Astrocyte (in vitro differentiated cells and primary cell): ENCODE results near the gene RBFOX2. TPM values are rescaled to one million over a fixed set of nuclear protein-coding genes. Genes with fewer than 3 reads are reported as not detected.

Source experiments
- DNase-seq: peaks from one replicate; pipeline ENCODE4 v3.0.0-alpha.2; 2010; ENCODE audit warnings: low read depth
- FAIRE-seq: peaks from 2 replicates; lab custom pipeline; 2011; peaks lifted over from hg19 to GRCh38; lab: Jason Lieb, UNC
- H2AFZ ChIP-seq: 2 replicates; pipeline ENCODE4 v1.6.0; 2012; ENCODE audit warnings: low read depth, low read length, inconsistent platforms
- H3K27ac ChIP-seq: 2 replicates; pipeline ENCODE4 v1.5.1; 2011; ENCODE audit warnings: low read depth, low read length, inconsistent platforms
- H3K27me3 ChIP-seq: 2 replicates; pipeline ENCODE4 v1.6.0; 2011; ENCODE audit warnings: low read length, inconsistent platforms; ENCODE audit not compliant: insufficient read depth
- H3K36me3 ChIP-seq: 2 replicates; pipeline ENCODE4 v1.5.1; 2011; ENCODE audit warnings: low read length, inconsistent platforms; ENCODE audit not compliant: insufficient read depth
- H3K4me1 ChIP-seq: 2 replicates; pipeline ENCODE4 v1.5.1; 2011; ENCODE audit warnings: low read length, inconsistent platforms; ENCODE audit not compliant: insufficient read depth
- H3K4me2 ChIP-seq: 2 replicates; pipeline ENCODE4 v1.6.0; 2012; ENCODE audit warnings: low read length, inconsistent platforms
- H3K4me3 ChIP-seq: 2 replicates; pipeline ENCODE4 v1.5.1; 2011; ENCODE audit warnings: low read depth, mild to moderate bottlenecking, low read length, inconsistent platforms; ENCODE audit not compliant: insufficient read depth
- H3K79me2 ChIP-seq: 2 replicates; pipeline ENCODE4 v1.6.0; 2012; ENCODE audit warnings: mild to moderate bottlenecking, low read length, inconsistent platforms; ENCODE audit not compliant: insufficient read depth
- H3K9ac ChIP-seq: 2 replicates; pipeline ENCODE4 v1.6.0; 2012; ENCODE audit warnings: mild to moderate bottlenecking, low read length, inconsistent platforms
- H3K9me3 ChIP-seq: 2 replicates; pipeline ENCODE4 v1.5.1; 2012; ENCODE audit warnings: low read depth, mild to moderate bottlenecking, low read length, inconsistent platforms; ENCODE audit not compliant: insufficient read depth
- H4K20me1 ChIP-seq: 2 replicates; pipeline ENCODE4 v1.6.0; 2012; ENCODE audit warnings: low read length, inconsistent platforms; ENCODE audit not compliant: insufficient read depth
- H3K27ac Mint-ChIP-seq: one replicate; pipeline ENCODE4 v1.8.0; 2021; ENCODE audit warnings: mild to moderate bottlenecking, mixed read lengths; ENCODE audit not compliant: unreplicated experiment
- H3K27me3 Mint-ChIP-seq: one replicate; pipeline ENCODE4 v1.8.0; 2021; ENCODE audit warnings: low read depth, mixed read lengths; ENCODE audit not compliant: unreplicated experiment
- H3K36me3 Mint-ChIP-seq: one replicate; pipeline ENCODE4 v1.8.0; 2021; ENCODE audit warnings: low read depth, mixed read lengths; ENCODE audit not compliant: unreplicated experiment
- H3K4me1 Mint-ChIP-seq: one replicate; pipeline ENCODE4 v1.8.0; 2021; ENCODE audit warnings: low read depth, mixed read lengths; ENCODE audit not compliant: unreplicated experiment
- H3K4me3 Mint-ChIP-seq: one replicate; pipeline ENCODE4 v1.8.0; 2021; ENCODE audit warnings: mild to moderate bottlenecking, moderate library complexity, mixed read lengths; ENCODE audit not compliant: unreplicated experiment
- H3K9me3 Mint-ChIP-seq: one replicate; pipeline ENCODE4 v1.8.0; 2021; ENCODE audit warnings: mild to moderate bottlenecking, mixed read lengths; ENCODE audit not compliant: unreplicated experiment
- CTCF ChIP-seq: IDR thresholded peaks from 2 replicates; pipeline ENCODE4 v1.5.1; 2011; ENCODE audit warnings: low read depth, mild to moderate bottlenecking, inconsistent platforms, low read length, moderate library complexity; ENCODE audit not compliant: insufficient read depth
- EZH2 ChIP-seq: IDR thresholded peaks from 2 replicates; pipeline ENCODE4 v1.6.1; 2012; ENCODE audit warnings: mild to moderate bottlenecking, low read length, inconsistent platforms; ENCODE audit not compliant: insufficient read depth
- total RNA-seq: library from RNA; stranded (reverse); gene quantifications from 2 replicates; pipeline ENCODE4 v1.2.1, GENCODE V29; 2021

Gene RBFOX2
- total RNA-seq, 1 donor from 2014 or later: 169 TPM

- Mint-ChIP-seq H3K9me3 (no peaks in the 10 kb centered on the region), H3K4me3 (peak overlapping the region; percentile 97), H3K4me1 (peaks cover 33% of the 10 kb centered on the region), H3K27ac (peak overlapping the region; percentile 98), H3K27me3 (no peaks in the 10 kb centered on the region), H3K36me3 (peaks cover 3% of the 10 kb centered on the region)
- Histone ChIP-seq H3K9ac (peak overlapping the region; percentile 87), H2AFZ (no peak overlapping the region), H4K20me1 (peaks cover 66% of the 10 kb centered on the region), H3K4me1 (peaks cover 38% of the 10 kb centered on the region), H3K4me3 (peak overlapping the region; percentile 92), H3K27me3 (no peaks in the 10 kb centered on the region), H3K79me2 (peaks cover 84% of the 10 kb centered on the region), H3K36me3 (no peaks in the 10 kb centered on the region), H3K27ac (peak overlapping the region; percentile 92), H3K9me3 (no peaks in the 10 kb centered on the region), H3K4me2 (peak overlapping the region; percentile 100)
- FAIRE-seq (peak; percentile 89), DNase-seq (peak; percentile 90)
- no peak for TF ChIP-seq EZH2
- TF ChIP-seq CTCF: no peak
These were observed 192.5 kb downstream of the RBFOX2 start for GRCh38 chr22:35835998-35836691.

GRCh38 chr22:35835267-35835997 is 193.2 kb downstream of the RBFOX2 start:
- Histone ChIP-seq H3K9ac (peak overlapping the region; percentile 87), H2AFZ (no peak overlapping the region), H3K4me2 (peak overlapping the region; percentile 100), H3K36me3 (no peaks in the 10 kb centered on the region), H4K20me1 (peaks cover 72% of the 10 kb centered on the region), H3K79me2 (peaks cover 91% of the 10 kb centered on the region), H3K9me3 (no peaks in the 10 kb centered on the region), H3K27ac (peak overlapping the region; percentile 92), H3K4me1 (peaks cover 38% of the 10 kb centered on the region), H3K27me3 (no peaks in the 10 kb centered on the region), H3K4me3 (peak overlapping the region; percentile 92)
- Mint-ChIP-seq H3K4me1 (peaks cover 32% of the 10 kb centered on the region), H3K36me3 (peaks cover 3% of the 10 kb centered on the region), H3K27me3 (no peaks in the 10 kb centered on the region), H3K27ac (peak overlapping the region; percentile 98), H3K9me3 (no peaks in the 10 kb centered on the region), H3K4me3 (peak overlapping the region; percentile 97)
- FAIRE-seq (peak; percentile 78), DNase-seq (peak; percentile 60)
- TF ChIP-seq EZH2 (no peak), CTCF (no peak)

- H3K27ac ChIP-seq: peak overlapping the region; percentile 92
- no peak for FAIRE-seq
- Mint-ChIP-seq H3K36me3 (peaks cover 3% of the 10 kb centered on the region), H3K27ac (peak overlapping the region; percentile 80), H3K4me1 (peaks cover 36% of the 10 kb centered on the region), H3K27me3 (no peaks in the 10 kb centered on the region), H3K4me3 (peak overlapping the region; percentile 97), H3K9me3 (no peaks in the 10 kb centered on the region)
- TF ChIP-seq CTCF (no peak), EZH2 (no peak)
- peak overlapping the region; percentile 100 for H3K4me2 ChIP-seq
- H3K79me2 ChIP-seq: peaks cover 94% of the 10 kb centered on the region
- no peaks in the 10 kb centered on the region for H3K27me3 ChIP-seq
- no peak overlapping the region for H2AFZ ChIP-seq
- peak overlapping the region; percentile 92 for H3K4me3 ChIP-seq
- peaks cover 81% of the 10 kb centered on the region for H4K20me1 ChIP-seq
- no peaks in the 10 kb centered on the region for H3K36me3 ChIP-seq
- H3K9ac ChIP-seq: no peak overlapping the region
- H3K4me1 ChIP-seq: peaks cover 38% of the 10 kb centered on the region
- H3K9me3 ChIP-seq: no peaks in the 10 kb centered on the region
- DNase-seq: no peak
These were observed 194.6 kb downstream of the RBFOX2 start for GRCh38 chr22:35834061-35834460.
